Kidney (tissue), 14 donors: Measurements from ENCODE around the gene COQ2. TPM values are rescaled to one million over a fixed set of nuclear protein-coding genes. Genes with fewer than 3 reads are reported as not detected.

Experiments
- DNase-seq, 5 donors: peaks; one replicate each; pipeline ENCODE4 v3.0.0-alpha.2; 2013 to 2020
- FAIRE-seq: peaks from 2 replicates; lab custom pipeline; 2012; peaks lifted over from hg19 to GRCh38; lab: Jason Lieb, UNC
- H3K27ac ChIP-seq, 2 donors: one replicate each; pipeline ENCODE4 v1.7.0; 2013; ENCODE audit warnings: low read depth in 2 of 2, low read length in 2 of 2, inconsistent platforms in 1 of 2
- H3K27me3 ChIP-seq: one replicate; pipeline ENCODE4 v1.7.1; 2013; ENCODE audit warnings: low read length, inconsistent platforms; ENCODE audit not compliant: control insufficient read depth, insufficient read depth
- H3K36me3 ChIP-seq, 3 donors: one replicate each; pipeline versions ENCODE4 v1.7.0 to v1.7.1; 2013; ENCODE audit warnings: low read length in 3 of 3, control low read depth in 1 of 3, inconsistent platforms in 1 of 3; ENCODE audit not compliant: insufficient read depth in 3 of 3, control insufficient read depth in 2 of 3
- H3K4me1 ChIP-seq, 3 donors: one replicate each; pipeline versions ENCODE4 v1.7.0 to v1.7.1; 2013; ENCODE audit warnings: low read length in 3 of 3, inconsistent platforms in 1 of 3, low read depth in 1 of 3; ENCODE audit not compliant: control insufficient read depth in 2 of 3, insufficient read depth in 2 of 3
- H3K4me3 ChIP-seq, 3 donors: one replicate each; pipeline versions ENCODE4 v1.7.0 to v1.8.1; 2013; ENCODE audit warnings: low read length in 3 of 3, control low read depth in 1 of 3, inconsistent platforms in 1 of 3
- H3K9ac ChIP-seq, 3 donors: one replicate each; pipeline versions ENCODE4 v1.7.0 to v1.7.1; 2013; ENCODE audit warnings: low read length in 3 of 3, control low read depth in 1 of 3, inconsistent platforms in 1 of 3
- H3K9me3 ChIP-seq, 3 donors: one replicate each; pipeline versions ENCODE4 v1.7.0 to v1.7.1; 2013; ENCODE audit warnings: low read length in 3 of 3, control low read depth in 1 of 3, inconsistent platforms in 1 of 3; ENCODE audit not compliant: control insufficient read depth in 2 of 3, insufficient read depth in 1 of 3
- intact Hi-C: fragments of 100-400 bp; cut with DNase I; formaldehyde crosslinking; loops from one replicate; pipeline ENCODE4 v1.11.1; 2022
- polyA plus RNA-seq: library from polyadenylated mRNA; stranded (reverse); fragments of 350-450 nt; fragmentation: Illumina TruSeq; extraction: RNeasy Lipid Tissue Mini Kit (QIAGEN cat#74804); gene quantifications from one replicate; pipeline ENCODE4 v1.2.3, GENCODE V29; 2014; ENCODE audit warnings: low read depth, low replicate concordance; ENCODE audit not compliant: insufficient read depth
- total RNA-seq: library from RNA; stranded (reverse); fragmentation: NEBNext Ultra II Directional; extraction: Animal tissue kit (Norgen Biotek cat#: 25700); gene quantifications from one replicate; pipeline ENCODE4 v1.2.1, GENCODE V29; 2021
- TF ChIP-seq, protein P1 (sequence below): IDR thresholded peaks from 3 replicates; pipeline ENCODE4 v1.5.1; 2012; ENCODE audit warnings: mild to moderate bottlenecking, moderate library complexity, borderline replicate concordance; ENCODE audit not compliant: insufficient read depth; ENCODE audit errors: extremely low read depth
- donor health status: control.
- donor health status: control.
- donor health status: control.
- donor health status: control.
- donor health status: control.
- donor health status: DM: yes; HTN: yes; CAD: no.
- donor health status: Normal renal cell carcinoma (clear cell type).

The COQ2 gene
- total and polyA plus RNA-seq, 2 donors from 2014 or later: 8.1 to 11.6 TPM

DNA sequence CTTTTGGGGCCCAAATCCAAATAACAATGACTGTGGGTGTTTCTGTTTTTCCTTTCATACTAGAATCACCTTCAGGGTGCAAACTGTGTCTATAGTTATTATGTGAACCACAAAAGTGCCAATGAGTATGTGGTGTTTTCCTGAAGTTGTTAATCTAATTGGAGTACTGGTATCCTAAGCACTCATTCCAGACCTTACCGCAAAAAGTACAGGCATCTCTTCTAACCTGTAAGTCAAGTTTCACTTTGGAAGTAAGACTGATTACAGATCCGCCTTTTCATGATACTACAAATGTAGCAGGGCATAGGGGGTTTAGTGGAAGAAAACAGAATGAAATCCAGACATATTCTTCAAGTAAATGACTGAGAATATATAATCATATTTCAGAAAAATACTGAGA lies 16.1 kb downstream of the COQ2 start:
- Histone ChIP-seq H3K9ac (no peak overlapping the region), H3K9me3 (no peaks in the 10 kb centered on the region), H3K4me1 (no peaks in the 10 kb centered on the region), H3K36me3 (peaks cover 0 to 8% (median 0%) of the 10 kb centered on the region in 3 donors), H3K4me3 (no peak overlapping the region), H3K27me3 (no peaks in the 10 kb centered on the region), H3K27ac (no peak overlapping the region)
- intact Hi-C loops: loop anchor here (10.0 kb wide), 1 partner anchor 194 kb away; no protein-coding TSS in a partner anchor
- TF ChIP-seq, protein P1, sequence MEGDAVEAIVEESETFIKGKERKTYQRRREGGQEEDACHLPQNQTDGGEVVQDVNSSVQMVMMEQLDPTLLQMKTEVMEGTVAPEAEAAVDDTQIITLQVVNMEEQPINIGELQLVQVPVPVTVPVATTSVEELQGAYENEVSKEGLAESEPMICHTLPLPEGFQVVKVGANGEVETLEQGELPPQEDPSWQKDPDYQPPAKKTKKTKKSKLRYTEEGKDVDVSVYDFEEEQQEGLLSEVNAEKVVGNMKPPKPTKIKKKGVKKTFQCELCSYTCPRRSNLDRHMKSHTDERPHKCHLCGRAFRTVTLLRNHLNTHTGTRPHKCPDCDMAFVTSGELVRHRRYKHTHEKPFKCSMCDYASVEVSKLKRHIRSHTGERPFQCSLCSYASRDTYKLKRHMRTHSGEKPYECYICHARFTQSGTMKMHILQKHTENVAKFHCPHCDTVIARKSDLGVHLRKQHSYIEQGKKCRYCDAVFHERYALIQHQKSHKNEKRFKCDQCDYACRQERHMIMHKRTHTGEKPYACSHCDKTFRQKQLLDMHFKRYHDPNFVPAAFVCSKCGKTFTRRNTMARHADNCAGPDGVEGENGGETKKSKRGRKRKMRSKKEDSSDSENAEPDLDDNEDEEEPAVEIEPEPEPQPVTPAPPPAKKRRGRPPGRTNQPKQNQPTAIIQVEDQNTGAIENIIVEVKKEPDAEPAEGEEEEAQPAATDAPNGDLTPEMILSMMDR: no peak
- DNase-seq (no peak), FAIRE-seq (no peak)

DNA sequence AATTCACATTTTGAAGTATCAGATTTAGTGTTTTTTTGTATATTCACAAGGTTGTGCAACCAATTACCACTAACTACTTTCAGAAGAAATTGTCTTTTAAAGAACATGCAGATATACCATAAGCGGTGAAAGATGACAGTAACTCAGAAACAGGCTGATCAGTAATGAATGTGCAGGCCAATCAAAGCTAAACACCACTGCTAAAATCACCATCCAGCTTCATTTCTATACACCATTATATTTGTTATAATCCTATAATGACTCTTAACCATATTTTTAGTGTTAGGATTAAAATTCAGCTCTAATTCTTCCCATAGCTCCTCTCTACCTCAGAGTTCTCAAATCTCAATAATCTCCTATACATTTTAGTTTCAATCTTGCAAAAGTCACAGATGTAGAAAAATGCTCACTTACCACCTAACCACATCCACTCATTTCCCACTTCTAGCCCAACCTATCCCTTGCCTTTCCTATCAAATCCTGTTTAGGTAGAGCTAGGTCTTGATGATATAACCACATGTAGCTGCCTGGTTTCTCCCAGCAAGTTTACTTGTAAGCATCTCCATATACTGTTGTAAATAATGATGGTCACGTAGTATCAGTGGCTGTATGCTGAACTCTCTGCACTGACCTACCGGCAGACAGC lies 16.6 kb downstream of the COQ2 start:
- no peak overlapping the region for H3K9ac ChIP-seq
- no peaks in the 10 kb centered on the region for H3K9me3 ChIP-seq
- intact Hi-C loops: loop anchor here (10.0 kb wide), 1 partner anchor 193 kb away; no protein-coding TSS in a partner anchor
- H3K27me3 ChIP-seq: no peaks in the 10 kb centered on the region
- TF ChIP-seq, protein P1: no peak
- DNase-seq (no peak), FAIRE-seq (no peak)
- H3K4me3 ChIP-seq: no peak overlapping the region
- no peak overlapping the region for H3K27ac ChIP-seq
- peaks cover 0 to 8% (median 0%) of the 10 kb centered on the region in 3 donors for H3K36me3 ChIP-seq
- no peaks in the 10 kb centered on the region for H3K4me1 ChIP-seq

DNA sequence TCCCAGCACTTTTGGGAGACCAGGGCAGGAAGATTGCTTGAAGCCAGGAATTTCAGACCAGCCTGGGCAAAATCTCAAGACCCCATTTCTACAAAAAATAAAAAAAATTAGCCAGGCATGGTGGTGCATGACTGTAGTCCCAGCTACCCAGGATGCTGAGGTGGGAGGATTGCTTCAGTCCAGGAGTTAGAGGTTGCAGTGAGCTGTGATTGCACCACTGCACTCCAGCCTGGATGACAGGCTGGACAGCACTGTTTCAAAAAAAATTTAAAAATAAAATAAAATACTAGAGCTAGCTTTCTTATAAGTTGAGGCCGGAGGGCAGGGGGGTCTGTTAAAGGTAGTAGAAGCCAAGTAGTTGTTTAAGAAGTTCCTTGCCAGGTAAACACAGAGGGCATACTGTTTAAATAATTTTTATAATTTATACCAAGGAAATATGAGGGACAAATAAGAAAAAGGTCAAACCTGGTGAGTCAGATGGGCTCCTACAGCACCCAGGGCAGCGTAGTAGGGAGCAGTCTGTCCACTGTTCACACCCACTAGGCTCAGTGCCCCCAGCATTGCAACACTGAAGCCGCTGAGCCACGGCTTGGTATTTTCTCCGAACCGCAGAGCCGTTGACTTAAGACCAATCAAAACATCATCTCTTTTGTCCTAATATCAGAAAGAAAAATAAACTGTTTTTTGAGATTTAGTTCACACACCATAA lies 17.3 kb downstream of the COQ2 start:
- FAIRE-seq (no peak), DNase-seq (no peak)
- TF ChIP-seq, protein P1: no peak
- H3K27ac ChIP-seq: no peak overlapping the region
- H3K4me1 ChIP-seq: no peaks in the 10 kb centered on the region
- peaks cover 0 to 8% (median 0%) of the 10 kb centered on the region in 3 donors for H3K36me3 ChIP-seq
- no peak overlapping the region for H3K9ac ChIP-seq
- H3K27me3 ChIP-seq: no peaks in the 10 kb centered on the region
- intact Hi-C loops: loop anchor here (10.0 kb wide), 1 partner anchor 192 kb away; no protein-coding TSS in a partner anchor
- H3K4me3 ChIP-seq: no peak overlapping the region
- no peaks in the 10 kb centered on the region for H3K9me3 ChIP-seq
